Suprapubic skin (tissue), 4 donors: ENCODE measurements around the gene RPS28. TPM values are rescaled to one million over a fixed set of nuclear protein-coding genes. Genes with fewer than 3 reads are reported as not detected.

ENCODE experiments used
- DNase-seq, 2 donors: peaks; one replicate each; pipeline ENCODE4 v3.0.0-alpha.2; 2019; ENCODE audit warnings: low spot score in 2 of 2
- H3K27ac ChIP-seq: fragments of 200-600 bp; sonication (generic); one replicate; pipeline ENCODE4 v1.5.1; 2019
- H3K27me3 ChIP-seq: fragments of 200-600 bp; sonication (generic); one replicate; pipeline ENCODE4 v1.5.1; 2019
- H3K36me3 ChIP-seq: fragments of 200-600 bp; sonication (generic); one replicate; pipeline ENCODE4 v1.5.1; 2019
- H3K4me1 ChIP-seq: fragments of 200-600 bp; sonication (generic); one replicate; pipeline ENCODE4 v1.5.1; 2019
- H3K4me3 ChIP-seq: fragments of 200-600 bp; sonication (generic); one replicate; pipeline ENCODE4 v1.5.1; 2019; ENCODE audit warnings: mild to moderate bottlenecking
- H3K9me3 ChIP-seq: fragments of 200-600 bp; sonication (generic); one replicate; pipeline ENCODE4 v1.5.1; 2019
- EP300 ChIP-seq: sonication (generic); formaldehyde crosslinking; IDR thresholded peaks from one replicate; pipeline ENCODE4 v1.6.1; 2017; ENCODE audit warnings: antibody characterized with exemption
- POLR2A ChIP-seq, 2 donors: fragments of 450-650 bp; IDR thresholded peaks; one replicate each; pipeline ENCODE4 v1.6.1; 2017; ENCODE audit warnings: antibody characterized with exemption in 2 of 2, mild to moderate bottlenecking in 2 of 2, moderate library complexity in 2 of 2
- POLR2AphosphoS5 ChIP-seq, 3 donors: sonication (generic); formaldehyde crosslinking; IDR thresholded peaks; one replicate each; pipeline ENCODE4 v1.6.1; 2017; ENCODE audit warnings: antibody characterized with exemption in 3 of 3
- WGBS: methylation state at CpG from one replicate; pipeline ENCODE4 v1.1.5; 2018; 5-methylcytosine and 5-hydroxymethylcytosine counted together
- total RNA-seq, 4 donors: library from RNA; depleted of rRNA; stranded (reverse); fragments of >200 nt; gene quantifications; one replicate each; pipeline ENCODE4 v1.1.0, GENCODE V29; 2016
- TF ChIP-seq, protein P1 (sequence below), 2 donors: fragments of 200-600 bp in 1 of 2; fragments of 450-650 bp in 1 of 2; sonication (generic) in 1 of 2; IDR thresholded peaks; one replicate each; pipeline ENCODE4 v1.5.1; 2016 to 2019; ENCODE audit warnings: antibody characterized with exemption in 2 of 2, mild to moderate bottlenecking in 1 of 2, moderate library complexity in 1 of 2

The RPS28 gene
- total RNA-seq, 4 donors from 2014 or later = 464 to 1,363 (median 834) TPM

DNA sequence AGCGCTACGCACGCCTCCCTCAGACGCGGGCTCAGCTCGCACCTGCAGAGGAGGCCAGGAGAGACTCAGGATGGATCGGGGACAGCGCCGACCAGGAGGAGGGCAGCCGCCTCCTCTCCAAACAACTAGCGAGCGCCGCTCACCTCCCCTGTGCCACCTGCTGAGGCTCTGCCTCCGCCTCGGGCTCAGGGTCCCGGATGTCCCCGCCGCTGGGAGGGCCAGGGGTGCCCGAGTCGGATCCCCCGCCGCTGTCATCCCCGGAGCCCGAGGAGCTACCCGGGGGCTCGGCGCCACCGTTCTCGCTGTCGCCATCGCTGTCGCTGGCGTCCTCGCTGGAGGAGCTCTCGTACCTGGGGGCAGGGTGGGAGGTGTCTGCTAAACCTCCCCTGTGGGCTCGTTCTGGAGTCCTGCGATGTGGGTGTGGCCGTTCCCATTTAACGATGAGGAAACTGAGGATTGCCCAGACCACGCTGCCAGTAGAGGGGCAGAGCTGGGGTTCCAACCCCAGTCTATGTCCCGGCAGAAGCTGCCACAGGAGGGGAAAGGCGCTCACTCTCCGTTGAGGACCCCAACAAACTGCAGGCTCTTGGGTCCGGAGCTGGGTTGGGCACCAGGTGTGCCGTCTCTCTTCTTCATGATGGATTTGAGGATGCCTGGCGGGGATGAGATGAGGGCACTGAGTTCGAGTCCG is 12.6 kb downstream of the RPS28 start:
- WGBS = 39% methylated on average over 9 of the region's 48 CpGs
- TF ChIP-seq EP300 (no peak), POLR2A (IDR thresholded peaks at IDR 0.05) (no peak), POLR2AphosphoS5 (IDR thresholded peaks at IDR 0.05) (no peak)
- TF ChIP-seq, protein P1, sequence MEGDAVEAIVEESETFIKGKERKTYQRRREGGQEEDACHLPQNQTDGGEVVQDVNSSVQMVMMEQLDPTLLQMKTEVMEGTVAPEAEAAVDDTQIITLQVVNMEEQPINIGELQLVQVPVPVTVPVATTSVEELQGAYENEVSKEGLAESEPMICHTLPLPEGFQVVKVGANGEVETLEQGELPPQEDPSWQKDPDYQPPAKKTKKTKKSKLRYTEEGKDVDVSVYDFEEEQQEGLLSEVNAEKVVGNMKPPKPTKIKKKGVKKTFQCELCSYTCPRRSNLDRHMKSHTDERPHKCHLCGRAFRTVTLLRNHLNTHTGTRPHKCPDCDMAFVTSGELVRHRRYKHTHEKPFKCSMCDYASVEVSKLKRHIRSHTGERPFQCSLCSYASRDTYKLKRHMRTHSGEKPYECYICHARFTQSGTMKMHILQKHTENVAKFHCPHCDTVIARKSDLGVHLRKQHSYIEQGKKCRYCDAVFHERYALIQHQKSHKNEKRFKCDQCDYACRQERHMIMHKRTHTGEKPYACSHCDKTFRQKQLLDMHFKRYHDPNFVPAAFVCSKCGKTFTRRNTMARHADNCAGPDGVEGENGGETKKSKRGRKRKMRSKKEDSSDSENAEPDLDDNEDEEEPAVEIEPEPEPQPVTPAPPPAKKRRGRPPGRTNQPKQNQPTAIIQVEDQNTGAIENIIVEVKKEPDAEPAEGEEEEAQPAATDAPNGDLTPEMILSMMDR (IDR thresholded peaks at IDR 0.05) = no peak

DNA sequence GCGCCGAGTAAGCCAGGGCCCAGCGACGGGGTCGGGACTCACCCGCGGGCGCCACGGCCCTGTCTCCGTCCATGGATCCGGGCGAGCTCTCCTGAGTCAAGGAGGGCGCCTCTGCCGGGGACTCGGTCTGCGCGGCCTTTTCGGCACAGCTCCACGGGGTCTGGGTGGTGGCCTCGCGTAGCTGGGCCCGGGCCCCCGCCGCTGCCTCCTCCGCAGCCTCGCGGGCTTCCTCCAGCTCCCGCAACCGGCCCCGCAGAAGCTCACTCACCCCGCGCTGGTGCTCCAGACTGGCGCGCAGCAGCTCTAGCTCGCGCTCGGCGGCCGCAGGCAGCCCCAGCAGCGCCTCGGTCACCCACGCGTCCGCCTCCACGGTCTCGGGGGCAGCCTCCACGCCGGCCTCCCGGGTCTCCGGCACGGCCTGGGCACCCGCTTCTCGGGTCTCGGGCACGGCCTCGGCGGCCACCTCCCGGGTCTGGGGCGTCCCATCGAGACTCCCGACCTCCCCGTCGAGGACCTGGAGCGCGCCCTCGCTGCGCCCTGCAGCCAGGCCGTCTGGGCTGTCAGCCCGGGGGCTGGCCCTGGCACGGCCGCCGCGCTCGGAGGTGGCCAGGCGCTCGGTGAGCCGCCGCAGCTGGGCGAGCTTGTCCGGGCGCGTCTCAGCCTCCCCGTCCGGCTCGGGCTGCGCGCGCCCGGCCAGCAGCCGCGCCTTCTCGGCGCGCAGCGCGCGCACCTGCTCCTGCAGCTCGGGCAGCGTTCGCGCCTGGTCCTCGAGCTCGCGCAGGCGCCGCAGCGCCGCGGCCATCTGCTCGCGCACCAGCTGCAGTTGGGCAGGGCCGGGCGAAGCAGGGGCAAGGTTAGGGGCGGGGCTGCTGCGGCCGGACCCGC is 13.4 kb downstream of the RPS28 start:
- 0% methylated on average over 3 of the region's 117 CpGs for WGBS
- peaks cover 40% of the 10 kb centered on the region for H3K27me3 ChIP-seq
- peak overlapping the region; percentile 52 for H3K4me3 ChIP-seq
- no peaks in the 10 kb centered on the region for H3K9me3 ChIP-seq
- H3K36me3 ChIP-seq = no peaks in the 10 kb centered on the region
- TF ChIP-seq, protein P1 (IDR thresholded peaks at IDR 0.05) = no peak
- no peak for TF ChIP-seq POLR2A (IDR thresholded peaks at IDR 0.05)
- H3K4me1 ChIP-seq = peaks cover 27% of the 10 kb centered on the region
- DNase-seq = no peak
- no peak overlapping the region for H3K27ac ChIP-seq

More for the DNA sequence above, 12.6 kb downstream of the RPS28 start:
- H3K27me3 ChIP-seq = peaks cover 40% of the 10 kb centered on the region
- no peaks in the 10 kb centered on the region for H3K9me3 ChIP-seq
- peaks cover 27% of the 10 kb centered on the region for H3K4me1 ChIP-seq
- peak overlapping the region; percentile 52 for H3K4me3 ChIP-seq
- H3K36me3 ChIP-seq = no peaks in the 10 kb centered on the region
- no peak overlapping the region for H3K27ac ChIP-seq
- DNase-seq = no peak

DNA sequence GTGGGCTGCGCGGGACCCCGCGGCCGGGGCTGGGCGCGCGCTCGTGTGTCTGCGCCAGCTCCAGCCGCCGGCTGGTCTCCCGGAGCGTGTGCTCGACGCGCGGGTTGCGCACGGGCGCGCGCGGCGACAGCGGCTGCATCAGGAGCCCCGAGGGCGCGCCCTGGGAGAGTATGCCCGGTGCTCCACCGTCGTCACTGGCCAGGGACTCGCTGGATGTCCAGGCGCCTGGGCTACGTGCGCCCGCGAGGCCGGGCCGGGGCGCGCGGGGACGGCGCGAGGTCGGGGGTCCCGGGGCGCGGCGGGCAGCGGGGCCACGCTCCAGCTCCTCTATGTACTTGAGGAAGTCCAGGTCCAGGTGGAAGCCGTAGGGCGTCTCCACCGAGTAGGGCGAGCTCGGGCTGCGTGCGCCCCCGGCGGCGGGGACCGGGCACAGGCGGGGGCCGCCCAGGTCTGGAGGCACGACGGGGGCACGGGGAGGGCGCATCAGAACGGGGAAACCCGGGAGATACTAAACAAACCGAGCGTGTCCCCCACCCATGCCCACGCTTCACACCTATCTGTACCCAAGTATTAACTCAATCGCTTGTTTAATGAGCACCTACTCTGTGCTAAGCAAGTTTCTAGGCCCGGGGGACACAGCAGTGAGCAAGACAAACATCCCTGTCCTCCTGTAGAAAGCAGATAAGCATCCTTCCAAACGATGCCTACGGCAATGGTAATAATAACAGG is 14.2 kb downstream of the RPS28 start:
- Histone ChIP-seq H3K4me3 (peak overlapping the region; percentile 52), H3K9me3 (no peaks in the 10 kb centered on the region), H3K27me3 (peaks cover 42% of the 10 kb centered on the region), H3K36me3 (no peaks in the 10 kb centered on the region), H3K4me1 (peaks cover 27% of the 10 kb centered on the region), H3K27ac (no peak overlapping the region)
- TF ChIP-seq EP300 = no peak
- TF ChIP-seq, protein P1 (IDR thresholded peaks at IDR 0.05) = peak in 1 of 2 donors; percentile 17
- TF ChIP-seq POLR2A (IDR thresholded peaks at IDR 0.05) = no peak
- no peak for TF ChIP-seq POLR2AphosphoS5 (IDR thresholded peaks at IDR 0.05)
- no peak for DNase-seq
- 8% methylated on average over 39 of the region's 79 CpGs for WGBS

DNA sequence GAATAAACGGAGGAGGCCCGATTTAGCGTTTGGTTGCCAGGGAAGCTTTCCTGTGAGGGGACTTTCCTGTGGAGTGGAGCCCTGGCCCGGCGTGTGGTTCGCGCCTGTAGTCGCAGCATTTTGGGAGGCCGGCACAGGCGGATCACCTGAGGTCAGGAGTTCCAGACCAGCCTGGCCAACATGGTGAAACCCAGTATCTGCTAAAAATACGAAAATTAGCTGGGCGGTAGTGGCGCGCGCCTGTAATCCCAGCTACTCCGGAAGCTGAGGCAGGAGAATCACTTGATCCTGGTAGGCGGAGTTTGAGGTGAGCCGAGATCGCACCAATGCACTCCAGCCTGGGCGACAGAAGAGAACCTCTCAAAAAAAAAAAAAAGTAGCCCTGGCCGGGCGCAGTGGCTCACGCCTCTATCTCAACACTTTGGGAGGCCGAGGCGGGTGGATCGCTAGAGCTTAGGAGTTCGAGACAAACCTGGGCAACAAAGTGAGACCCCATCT is 14.8 kb downstream of the RPS28 start:
- Histone ChIP-seq H3K27ac (no peak overlapping the region), H3K4me3 (peak overlapping the region; percentile 52)
- 26% methylated on average over 20 of the region's 27 CpGs for WGBS

More for the DNA sequence above, 14.8 kb downstream of the RPS28 start:
- peaks cover 44% of the 10 kb centered on the region for H3K27me3 ChIP-seq
- H3K9me3 ChIP-seq = no peaks in the 10 kb centered on the region
- DNase-seq = no peak
- no peaks in the 10 kb centered on the region for H3K36me3 ChIP-seq
- TF ChIP-seq, protein P1 (IDR thresholded peaks at IDR 0.05) = no peak
- no peak for TF ChIP-seq POLR2AphosphoS5 (IDR thresholded peaks at IDR 0.05)
- TF ChIP-seq EP300 = no peak
- TF ChIP-seq POLR2A (IDR thresholded peaks at IDR 0.05) = no peak
- H3K4me1 ChIP-seq = peaks cover 27% of the 10 kb centered on the region
